Nephron progenitor cell (in vitro differentiated cells): ENCODE results near the gene DOCK3.

Source experiments
- DNase-seq: peaks from one replicate; pipeline ENCODE4 v3.0.0; 2021
- H3K27ac Mint-ChIP-seq: 2 replicates; pipeline ENCODE4 v1.8.0; 2021; ENCODE audit warnings: mild to moderate bottlenecking, moderate library complexity, mixed read lengths
- H3K27me3 Mint-ChIP-seq: 2 replicates; pipeline ENCODE4 v1.8.0; 2021; ENCODE audit warnings: mild to moderate bottlenecking, low read depth, mixed read lengths; ENCODE audit not compliant: poor library complexity
- H3K36me3 Mint-ChIP-seq: 2 replicates; pipeline ENCODE4 v1.8.0; 2021; ENCODE audit warnings: low read depth, mixed read lengths
- H3K4me1 Mint-ChIP-seq: 2 replicates; pipeline ENCODE4 v1.8.0; 2021; ENCODE audit warnings: mixed read lengths
- H3K4me3 Mint-ChIP-seq: 2 replicates; pipeline ENCODE4 v1.8.0; 2021; ENCODE audit warnings: mild to moderate bottlenecking, moderate library complexity, mixed read lengths
- H3K9me3 Mint-ChIP-seq: 2 replicates; pipeline ENCODE4 v1.8.0; 2021; ENCODE audit warnings: mild to moderate bottlenecking, moderate library complexity, mixed read lengths
- CTCF ChIP-seq: fragments of 200-600 bp; sonication (generic); IDR thresholded peaks from 2 replicates; pipeline ENCODE4 v1.5.0; 2021; ENCODE audit warnings: antibody characterized with exemption

Gene DOCK3

GRCh38 chr3:51354172-51354571 is 679.4 kb downstream of the DOCK3 start:
- TF ChIP-seq CTCF = no peak
- no peak overlapping the region for H3K27ac Mint-ChIP-seq
- no peaks in the 10 kb centered on the region for H3K36me3 Mint-ChIP-seq
- no peaks in the 10 kb centered on the region for H3K9me3 Mint-ChIP-seq
- no peak for DNase-seq
- no peak overlapping the region for H3K4me3 Mint-ChIP-seq
- H3K27me3 Mint-ChIP-seq = peaks cover 3% of the 10 kb centered on the region
- H3K4me1 Mint-ChIP-seq = peaks cover 7% of the 10 kb centered on the region

- no peak for DNase-seq
- Mint-ChIP-seq H3K4me1 (peaks cover 7% of the 10 kb centered on the region), H3K27ac (no peak overlapping the region), H3K27me3 (peaks cover 5% of the 10 kb centered on the region), H3K9me3 (no peaks in the 10 kb centered on the region), H3K36me3 (no peaks in the 10 kb centered on the region), H3K4me3 (no peak overlapping the region)
- no peak for TF ChIP-seq CTCF
Observed at GRCh38 chr3:51354731-51355615, 680.2 kb downstream of the DOCK3 start.

GRCh38 chr3:51355891-51356578 is 681.3 kb downstream of the DOCK3 start:
- H3K27ac Mint-ChIP-seq = no peak overlapping the region
- H3K9me3 Mint-ChIP-seq = no peaks in the 10 kb centered on the region
- H3K27me3 Mint-ChIP-seq = peaks cover 5% of the 10 kb centered on the region
- H3K36me3 Mint-ChIP-seq = no peaks in the 10 kb centered on the region
- no peak for DNase-seq
- peaks cover 7% of the 10 kb centered on the region for H3K4me1 Mint-ChIP-seq
- H3K4me3 Mint-ChIP-seq = no peak overlapping the region
- TF ChIP-seq CTCF = no peak

- peaks cover 6% of the 10 kb centered on the region for H3K27me3 Mint-ChIP-seq
- TF ChIP-seq CTCF = no peak
- no peaks in the 10 kb centered on the region for H3K9me3 Mint-ChIP-seq
- H3K27ac Mint-ChIP-seq = no peak overlapping the region
- no peaks in the 10 kb centered on the region for H3K36me3 Mint-ChIP-seq
- peaks cover 7% of the 10 kb centered on the region for H3K4me1 Mint-ChIP-seq
- no peak for DNase-seq
- no peak overlapping the region for H3K4me3 Mint-ChIP-seq
Observed at GRCh38 chr3:51357856-51358255, 683.1 kb downstream of the DOCK3 start.

GRCh38 chr3:51358981-51359380 is 684.3 kb downstream of the DOCK3 start:
- Mint-ChIP-seq H3K4me3 (no peak overlapping the region), H3K9me3 (peaks cover 3% of the 10 kb centered on the region), H3K4me1 (peaks cover 7% of the 10 kb centered on the region), H3K27me3 (peaks cover 6% of the 10 kb centered on the region), H3K36me3 (no peaks in the 10 kb centered on the region), H3K27ac (no peak overlapping the region)
- no peak for DNase-seq
- TF ChIP-seq CTCF = no peak
